HepG2 (cell line): ENCODE data around the gene PYGL. TPM values are rescaled to one million over a fixed set of nuclear protein-coding genes. Genes with fewer than 3 reads are reported as not detected.

Source experiments
- CENPT ChIP-seq: sonication (generic); formaldehyde crosslinking; IDR thresholded peaks from 2 replicates; pipeline ENCODE4 v1.8.0; 2022; ENCODE audit warnings: low read depth, mild to moderate bottlenecking, moderate library complexity, missing genetic modification reagents
- HNRNPH1 ChIP-seq: fragments of 200-400 bp; formaldehyde crosslinking; optimal IDR thresholded peaks from 2 replicates; pipeline ENCODE3; 2017; ENCODE audit warnings: mild to moderate bottlenecking, low read depth, low read length
- MAF1 ChIP-seq: sonication (generic); formaldehyde crosslinking; IDR thresholded peaks from 2 replicates; pipeline ENCODE4 v1.5.0; 2020; ENCODE audit warnings: missing genetic modification reagents, borderline replicate concordance
- MAZ ChIP-seq, 2 experiments: sonication (generic) in 1 of 2; formaldehyde crosslinking in 1 of 2; IDR thresholded peaks; 2 replicates each; pipeline versions ENCODE4 v1.5.0 to v1.6.1; 2012 to 2020; ENCODE audit warnings: low read depth in 2 of 2, mild to moderate bottlenecking in 2 of 2, borderline replicate concordance in 1 of 2, improper control_type of control experiment in 1 of 2, low read length in 1 of 2, missing genetic modification reagents in 1 of 2, moderate library complexity in 1 of 2
- NCOA5 ChIP-seq: sonication (generic); formaldehyde crosslinking; IDR thresholded peaks from 2 replicates; pipeline ENCODE4 v1.4.0; 2020; ENCODE audit warnings: missing genetic modification reagents
- NFE2L2 ChIP-seq: fragments of 150-350 bp; IDR thresholded peaks from 2 replicates; pipeline ENCODE4 v1.6.1; 2014; ENCODE audit warnings: low read length
- U2AF1 ChIP-seq: fragments of 200-400 bp; formaldehyde crosslinking; optimal IDR thresholded peaks from 2 replicates; pipeline ENCODE3; 2017; ENCODE audit warnings: mild to moderate bottlenecking, low read depth, low read length
- YEATS4 ChIP-seq: sonication (generic); formaldehyde crosslinking; IDR thresholded peaks from 2 replicates; pipeline ENCODE4 v1.4.0; 2020; ENCODE audit warnings: missing genetic modification reagents, borderline replicate concordance
- ZFP36L2 ChIP-seq: sonication (generic); formaldehyde crosslinking; IDR thresholded peaks from 2 replicates; pipeline ENCODE4 v1.4.0; 2020; ENCODE audit warnings: missing genetic modification reagents
- ZFP82 ChIP-seq: sonication (generic); formaldehyde crosslinking; IDR thresholded peaks from 2 replicates; pipeline ENCODE4 v1.5.1; 2020; ENCODE audit warnings: mild to moderate bottlenecking, missing genetic modification reagents, borderline replicate concordance
- ZNF782 ChIP-seq: sonication (generic); formaldehyde crosslinking; IDR thresholded peaks from 2 replicates; pipeline ENCODE4 v1.4.0; 2020; ENCODE audit warnings: missing genetic modification reagents, mild to moderate bottlenecking, borderline replicate concordance
- polyA plus RNA-seq, 8 experiments: library from polyadenylated mRNA; depleted of rRNA in 3 of 8; stranded (reverse) in 7 of 8; unstranded in 1 of 8; fragments of >200 nt; fragmentation: Illumina TruSeq in 4 of 8; extraction: Trizol in 4 of 8; gene quantifications; 2 replicates each; pipeline versions ENCODE4 v1.2.1 to v1.2.3, GENCODE V29; 2011 to 2016; ENCODE audit warnings: low read depth in 4 of 8, missing spikeins in 1 of 8, mixed read lengths in 1 of 8; ENCODE audit not compliant: insufficient read depth in 1 of 8
- total RNA-seq, 5 experiments: library from RNA; depleted of rRNA; stranded (reverse); fragments of >200 nt; fragmentation: Illumina TruSeq; extraction: Trizol; gene quantifications; 2 replicates each; pipeline ENCODE4 v1.2.3, GENCODE V29; 2016; ENCODE audit warnings: low read depth in 1 of 5
- TF ChIP-seq, protein P1 (sequence below): sonication (generic); formaldehyde crosslinking; IDR thresholded peaks from 2 replicates; pipeline ENCODE4 v1.4.0; 2020; ENCODE audit warnings: missing genetic modification reagents, borderline replicate concordance
- TF ChIP-seq, protein P2 (sequence below): sonication (generic); formaldehyde crosslinking; IDR thresholded peaks from 2 replicates; pipeline ENCODE4 v1.5.1; 2020; ENCODE audit warnings: mild to moderate bottlenecking, missing genetic modification reagents, borderline replicate concordance

Gene PYGL
- total and polyA plus RNA-seq, 2 of the 13 experiments (the other 11 are each of a cell fraction or from before 2014, with no cell fraction given), result 98.4 to 110 TPM

GRCh38 chr14:50943943-50944646, at the start of gene PYGL (continued):
- TF ChIP-seq, protein P1, sequence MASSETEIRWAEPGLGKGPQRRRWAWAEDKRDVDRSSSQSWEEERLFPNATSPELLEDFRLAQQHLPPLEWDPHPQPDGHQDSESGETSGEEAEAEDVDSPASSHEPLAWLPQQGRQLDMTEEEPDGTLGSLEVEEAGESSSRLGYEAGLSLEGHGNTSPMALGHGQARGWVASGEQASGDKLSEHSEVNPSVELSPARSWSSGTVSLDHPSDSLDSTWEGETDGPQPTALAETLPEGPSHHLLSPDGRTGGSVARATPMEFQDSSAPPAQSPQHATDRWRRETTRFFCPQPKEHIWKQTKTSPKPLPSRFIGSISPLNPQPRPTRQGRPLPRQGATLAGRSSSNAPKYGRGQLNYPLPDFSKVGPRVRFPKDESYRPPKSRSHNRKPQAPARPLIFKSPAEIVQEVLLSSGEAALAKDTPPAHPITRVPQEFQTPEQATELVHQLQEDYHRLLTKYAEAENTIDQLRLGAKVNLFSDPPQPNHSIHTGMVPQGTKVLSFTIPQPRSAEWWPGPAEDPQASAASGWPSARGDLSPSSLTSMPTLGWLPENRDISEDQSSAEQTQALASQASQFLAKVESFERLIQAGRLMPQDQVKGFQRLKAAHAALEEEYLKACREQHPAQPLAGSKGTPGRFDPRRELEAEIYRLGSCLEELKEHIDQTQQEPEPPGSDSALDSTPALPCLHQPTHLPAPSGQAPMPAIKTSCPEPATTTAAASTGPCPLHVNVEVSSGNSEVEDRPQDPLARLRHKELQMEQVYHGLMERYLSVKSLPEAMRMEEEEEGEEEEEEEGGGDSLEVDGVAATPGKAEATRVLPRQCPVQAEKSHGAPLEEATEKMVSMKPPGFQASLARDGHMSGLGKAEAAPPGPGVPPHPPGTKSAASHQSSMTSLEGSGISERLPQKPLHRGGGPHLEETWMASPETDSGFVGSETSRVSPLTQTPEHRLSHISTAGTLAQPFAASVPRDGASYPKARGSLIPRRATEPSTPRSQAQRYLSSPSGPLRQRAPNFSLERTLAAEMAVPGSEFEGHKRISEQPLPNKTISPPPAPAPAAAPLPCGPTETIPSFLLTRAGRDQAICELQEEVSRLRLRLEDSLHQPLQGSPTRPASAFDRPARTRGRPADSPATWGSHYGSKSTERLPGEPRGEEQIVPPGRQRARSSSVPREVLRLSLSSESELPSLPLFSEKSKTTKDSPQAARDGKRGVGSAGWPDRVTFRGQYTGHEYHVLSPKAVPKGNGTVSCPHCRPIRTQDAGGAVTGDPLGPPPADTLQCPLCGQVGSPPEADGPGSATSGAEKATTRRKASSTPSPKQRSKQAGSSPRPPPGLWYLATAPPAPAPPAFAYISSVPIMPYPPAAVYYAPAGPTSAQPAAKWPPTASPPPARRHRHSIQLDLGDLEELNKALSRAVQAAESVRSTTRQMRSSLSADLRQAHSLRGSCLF (CRISPR knock-in tag), result no peak
- TF ChIP-seq MAF1 (peak; percentile 16; the same call in 1 of the 2 replicates), ZNF782 (CRISPR knock-in tag) (no peak), U2AF1 (peak; percentile 30), YEATS4 (peak; percentile 66; the same call in 1 of the 2 replicates), NFE2L2 (no peak), ZFP36L2 (CRISPR knock-in tag) (no peak), CENPT (CRISPR knock-in tag) (no peak), MAZ (IDR thresholded peaks at IDR 0.05; ENCODE audit: borderline replicate concordance, low read depth, low read length) (peak; percentile 41; the same call in 1 of the 2 replicates), MAZ (CRISPR knock-in tag; IDR thresholded peaks at IDR 0.05; ENCODE audit: low read depth) (peak; percentile 42), NCOA5 (CRISPR knock-in tag) (no peak), HNRNPH1 (no peak), ZFP82 (CRISPR knock-in tag) (peak; percentile 87; the same call in 1 of the 2 replicates)
- TF ChIP-seq, protein P2, sequence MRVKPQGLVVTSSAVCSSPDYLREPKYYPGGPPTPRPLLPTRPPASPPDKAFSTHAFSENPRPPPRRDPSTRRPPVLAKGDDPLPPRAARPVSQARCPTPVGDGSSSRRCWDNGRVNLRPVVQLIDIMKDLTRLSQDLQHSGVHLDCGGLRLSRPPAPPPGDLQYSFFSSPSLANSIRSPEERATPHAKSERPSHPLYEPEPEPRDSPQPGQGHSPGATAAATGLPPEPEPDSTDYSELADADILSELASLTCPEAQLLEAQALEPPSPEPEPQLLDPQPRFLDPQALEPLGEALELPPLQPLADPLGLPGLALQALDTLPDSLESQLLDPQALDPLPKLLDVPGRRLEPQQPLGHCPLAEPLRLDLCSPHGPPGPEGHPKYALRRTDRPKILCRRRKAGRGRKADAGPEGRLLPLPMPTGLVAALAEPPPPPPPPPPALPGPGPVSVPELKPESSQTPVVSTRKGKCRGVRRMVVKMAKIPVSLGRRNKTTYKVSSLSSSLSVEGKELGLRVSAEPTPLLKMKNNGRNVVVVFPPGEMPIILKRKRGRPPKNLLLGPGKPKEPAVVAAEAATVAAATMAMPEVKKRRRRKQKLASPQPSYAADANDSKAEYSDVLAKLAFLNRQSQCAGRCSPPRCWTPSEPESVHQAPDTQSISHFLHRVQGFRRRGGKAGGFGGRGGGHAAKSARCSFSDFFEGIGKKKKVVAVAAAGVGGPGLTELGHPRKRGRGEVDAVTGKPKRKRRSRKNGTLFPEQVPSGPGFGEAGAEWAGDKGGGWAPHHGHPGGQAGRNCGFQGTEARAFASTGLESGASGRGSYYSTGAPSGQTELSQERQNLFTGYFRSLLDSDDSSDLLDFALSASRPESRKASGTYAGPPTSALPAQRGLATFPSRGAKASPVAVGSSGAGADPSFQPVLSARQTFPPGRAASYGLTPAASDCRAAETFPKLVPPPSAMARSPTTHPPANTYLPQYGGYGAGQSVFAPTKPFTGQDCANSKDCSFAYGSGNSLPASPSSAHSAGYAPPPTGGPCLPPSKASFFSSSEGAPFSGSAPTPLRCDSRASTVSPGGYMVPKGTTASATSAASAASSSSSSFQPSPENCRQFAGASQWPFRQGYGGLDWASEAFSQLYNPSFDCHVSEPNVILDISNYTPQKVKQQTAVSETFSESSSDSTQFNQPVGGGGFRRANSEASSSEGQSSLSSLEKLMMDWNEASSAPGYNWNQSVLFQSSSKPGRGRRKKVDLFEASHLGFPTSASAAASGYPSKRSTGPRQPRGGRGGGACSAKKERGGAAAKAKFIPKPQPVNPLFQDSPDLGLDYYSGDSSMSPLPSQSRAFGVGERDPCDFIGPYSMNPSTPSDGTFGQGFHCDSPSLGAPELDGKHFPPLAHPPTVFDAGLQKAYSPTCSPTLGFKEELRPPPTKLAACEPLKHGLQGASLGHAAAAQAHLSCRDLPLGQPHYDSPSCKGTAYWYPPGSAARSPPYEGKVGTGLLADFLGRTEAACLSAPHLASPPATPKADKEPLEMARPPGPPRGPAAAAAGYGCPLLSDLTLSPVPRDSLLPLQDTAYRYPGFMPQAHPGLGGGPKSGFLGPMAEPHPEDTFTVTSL (CRISPR knock-in tag), result no peak; the same call in 1 of the 2 replicates
